Activated T-cell treated with anti-CD3 and anti-CD28 coated beads, Interleukin-2, amount 50 U/mL, for 4 hours (primary cell): ENCODE measurements around the gene DENND1A. TPM values are rescaled to one million over a fixed set of nuclear protein-coding genes. Genes with fewer than 3 reads are reported as not detected.

Source experiments
- ATAC-seq, 2 donors: fragments of 200-7000 bp; cut with Tn5 transposase; one replicate each; pipeline ENCODE4 v1.10.0; 2021
- DNase-seq: peaks from one replicate; pipeline ENCODE4 v3.0.0-alpha.2; 2020
- H3K27me3 Mint-ChIP-seq: one replicate; pipeline ENCODE4 v1.8.0; 2021; ENCODE audit warnings: low read depth, mixed read lengths
- H3K36me3 Mint-ChIP-seq: one replicate; pipeline ENCODE4 v1.8.0; 2022; ENCODE audit warnings: mixed read lengths; ENCODE audit not compliant: insufficient read depth
- H3K4me1 Mint-ChIP-seq: one replicate; pipeline ENCODE4 v1.8.0; 2021; ENCODE audit warnings: low read depth, mixed read lengths
- H3K4me3 Mint-ChIP-seq: one replicate; pipeline ENCODE4 v1.8.0; 2021; ENCODE audit warnings: mild to moderate bottlenecking, moderate library complexity, mixed read lengths
- H3K9me3 Mint-ChIP-seq: one replicate; pipeline ENCODE4 v1.8.0; 2021; ENCODE audit warnings: mixed read lengths
- total RNA-seq, 3 donors: library from RNA; stranded (reverse); gene quantifications; one replicate each; pipeline ENCODE4 v1.2.1, GENCODE V29; 2021

DENND1A gene
- total RNA-seq, 3 donors from 2014 or later, result 15.5 to 21.7 (median 16.9) TPM

DNA sequence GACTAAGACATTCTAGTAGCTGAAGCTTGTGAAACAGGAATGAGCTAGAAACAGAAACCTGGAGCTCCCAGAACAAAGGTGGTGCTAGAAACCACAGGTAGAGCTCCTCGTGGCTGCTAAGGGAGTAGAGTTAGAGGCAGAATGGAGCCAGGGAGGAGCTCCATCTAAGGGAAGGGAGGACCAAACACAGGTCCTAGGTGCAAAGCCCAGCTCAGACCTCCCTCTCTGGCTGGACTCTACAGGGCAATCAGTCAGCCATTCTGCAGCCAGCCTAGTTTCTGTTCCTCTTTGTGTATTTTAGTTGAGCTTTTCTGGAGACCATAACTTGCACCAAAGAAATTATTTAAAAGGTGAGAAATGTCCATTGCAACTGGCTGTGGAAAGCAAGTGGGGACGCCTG lies 503.5 kb downstream of the DENND1A start:
- no peaks in the 10 kb centered on the region for H3K4me1 Mint-ChIP-seq
- peaks cover 42% of the 10 kb centered on the region for H3K36me3 Mint-ChIP-seq
- H3K4me3 Mint-ChIP-seq, result no peak overlapping the region
- DNase-seq (no peak), ATAC-seq (no peak)
- no peaks in the 10 kb centered on the region for H3K27me3 Mint-ChIP-seq
- peaks cover 3% of the 10 kb centered on the region for H3K9me3 Mint-ChIP-seq

DNA sequence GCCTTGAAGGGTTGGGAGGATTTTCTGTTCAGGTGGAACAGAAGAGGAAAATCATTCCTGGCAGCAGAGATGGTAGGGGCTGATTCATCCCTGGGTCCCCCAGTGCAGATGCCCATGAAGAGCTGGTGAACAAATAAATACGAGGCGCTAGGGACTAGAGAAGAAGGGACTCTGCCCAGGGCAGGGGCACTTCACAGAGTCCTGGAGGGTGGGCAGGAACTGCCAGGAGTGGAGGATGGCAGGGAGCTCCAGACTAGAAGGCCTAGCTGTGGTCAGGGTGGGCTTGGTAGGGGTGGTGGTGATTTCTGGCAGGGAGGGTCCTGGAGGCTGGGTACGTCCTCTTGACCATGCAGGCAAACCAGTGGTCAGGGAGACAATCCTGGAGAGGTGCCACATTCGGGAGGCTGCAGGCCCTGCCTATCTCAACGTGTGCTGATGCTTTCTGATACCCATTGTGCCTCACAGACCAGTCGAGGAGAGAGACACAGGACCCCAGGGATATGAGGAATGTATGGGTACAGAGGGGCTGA lies 504.0 kb downstream of the DENND1A start:
- H3K27me3 Mint-ChIP-seq, result no peaks in the 10 kb centered on the region
- peaks cover 3% of the 10 kb centered on the region for H3K9me3 Mint-ChIP-seq
- peaks cover 37% of the 10 kb centered on the region for H3K36me3 Mint-ChIP-seq
- DNase-seq (no peak), ATAC-seq (no peak)
- no peak overlapping the region for H3K4me3 Mint-ChIP-seq
- no peaks in the 10 kb centered on the region for H3K4me1 Mint-ChIP-seq

DNA sequence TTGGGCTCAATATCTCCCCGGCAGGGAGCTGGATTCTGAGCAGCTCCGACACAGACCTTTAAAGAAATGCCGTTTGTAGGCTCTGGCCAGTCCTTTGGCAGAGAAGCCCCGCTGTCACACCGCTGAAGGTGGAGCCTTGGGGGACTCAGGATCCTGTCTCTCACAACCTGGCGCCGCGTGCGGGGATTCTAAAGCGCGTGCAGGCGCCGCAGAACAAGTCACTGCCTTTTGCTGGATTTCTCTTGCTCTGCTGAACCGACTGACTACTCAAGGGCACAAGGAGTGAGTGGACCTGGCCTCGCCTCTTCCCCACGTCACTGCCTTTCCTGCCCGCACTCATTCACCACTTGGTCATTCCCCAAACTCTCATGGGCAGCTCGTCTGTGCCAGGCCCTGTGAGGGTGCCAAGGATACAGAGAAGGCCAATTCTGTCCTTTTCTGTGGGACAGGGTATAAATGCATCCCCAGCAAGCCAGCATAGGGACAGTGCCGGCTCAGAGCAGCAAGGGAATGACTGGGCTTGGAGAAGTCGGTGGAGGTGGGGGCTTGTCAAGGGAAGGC lies 504.6 kb downstream of the DENND1A start:
- H3K27me3 Mint-ChIP-seq, result no peaks in the 10 kb centered on the region

DNA sequence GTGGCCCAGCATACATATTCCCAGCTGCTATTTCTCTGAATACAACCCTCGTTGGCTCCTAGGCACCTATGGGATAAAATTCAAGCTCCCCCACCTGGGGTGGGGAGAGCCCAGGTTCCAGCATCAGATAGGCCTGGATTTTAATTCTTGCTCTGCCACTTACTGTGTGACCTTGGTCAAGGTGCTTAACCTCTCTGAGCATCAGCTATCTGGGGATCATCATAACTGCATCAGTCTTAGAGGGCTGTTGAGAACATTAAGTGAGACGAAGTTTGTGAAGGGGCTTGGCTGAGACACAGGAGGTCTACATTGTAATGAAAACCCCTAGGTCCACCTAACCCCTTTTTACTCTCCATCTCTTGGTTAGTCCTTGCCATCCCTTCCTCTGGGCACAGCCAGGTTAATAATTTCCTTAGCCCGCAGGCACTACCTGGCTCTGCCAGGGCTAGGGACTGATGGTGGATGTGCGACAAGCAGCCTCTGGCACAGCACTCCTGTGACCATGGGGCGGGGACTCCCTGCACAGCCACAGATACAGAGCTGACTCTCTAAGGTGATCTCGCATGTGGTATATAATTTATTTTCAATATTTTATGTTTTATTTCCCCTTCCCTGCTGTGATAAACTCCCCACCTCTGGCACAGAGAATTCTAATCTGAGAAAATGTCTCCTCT lies 505.2 kb downstream of the DENND1A start:
- no peak overlapping the region for H3K4me3 Mint-ChIP-seq
- DNase-seq (no peak), ATAC-seq (no peak)
- no peaks in the 10 kb centered on the region for H3K9me3 Mint-ChIP-seq
- H3K27me3 Mint-ChIP-seq, result no peaks in the 10 kb centered on the region
- no peaks in the 10 kb centered on the region for H3K4me1 Mint-ChIP-seq
- peaks cover 29% of the 10 kb centered on the region for H3K36me3 Mint-ChIP-seq

More for the DNA sequence above, 504.6 kb downstream of the DENND1A start:
- no peak for DNase-seq
- H3K36me3 Mint-ChIP-seq, result peaks cover 32% of the 10 kb centered on the region
- H3K4me1 Mint-ChIP-seq, result no peaks in the 10 kb centered on the region
- ATAC-seq, result no peak
- peaks cover 1% of the 10 kb centered on the region for H3K9me3 Mint-ChIP-seq
- no peak overlapping the region for H3K4me3 Mint-ChIP-seq

DNA sequence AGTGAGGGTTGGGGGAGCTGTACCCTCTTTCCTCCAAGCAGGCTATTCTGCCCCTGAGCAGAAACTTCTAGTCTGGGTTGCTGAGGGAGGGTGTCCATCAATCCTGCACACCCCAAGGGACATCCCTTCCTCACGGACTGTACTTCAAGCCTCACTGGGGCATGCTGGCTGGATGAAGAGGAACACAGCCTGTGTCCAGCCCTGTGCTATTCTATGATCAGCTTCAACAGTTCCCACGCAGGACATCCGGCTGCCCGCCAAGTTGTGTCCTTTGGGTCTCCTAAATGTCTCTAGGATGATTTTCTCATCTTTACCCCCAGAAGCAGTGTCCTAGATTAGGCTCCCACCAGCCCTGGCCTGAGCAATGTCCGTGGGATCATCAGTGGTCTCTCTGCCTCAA lies 505.8 kb downstream of the DENND1A start:
- DNase-seq, result no peak
- Mint-ChIP-seq H3K4me3 (no peak overlapping the region), H3K9me3 (no peaks in the 10 kb centered on the region), H3K36me3 (peaks cover 29% of the 10 kb centered on the region), H3K4me1 (no peaks in the 10 kb centered on the region), H3K27me3 (no peaks in the 10 kb centered on the region)
- no peak for ATAC-seq

DNA sequence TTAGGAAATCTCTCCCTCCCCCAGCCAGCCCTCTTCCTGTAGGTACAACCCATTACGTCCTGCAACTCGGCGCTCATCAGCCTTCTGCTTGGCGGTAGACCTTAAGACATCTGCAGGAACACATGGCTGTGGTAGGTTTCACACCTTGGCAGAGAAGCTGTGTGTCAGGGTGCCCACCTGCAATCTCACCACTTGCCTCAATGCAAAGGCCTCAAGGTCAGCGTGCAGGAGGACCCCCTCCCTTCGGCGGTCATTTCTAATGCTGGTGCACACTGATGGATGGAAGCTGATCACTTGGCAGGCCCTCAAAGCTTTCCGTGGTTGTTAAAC lies 506.6 kb downstream of the DENND1A start:
- ATAC-seq, result no peak
- no peaks in the 10 kb centered on the region for H3K4me1 Mint-ChIP-seq
- H3K27me3 Mint-ChIP-seq, result no peaks in the 10 kb centered on the region
- H3K4me3 Mint-ChIP-seq, result no peak overlapping the region
- DNase-seq, result no peak
- H3K36me3 Mint-ChIP-seq, result peaks cover 25% of the 10 kb centered on the region
- H3K9me3 Mint-ChIP-seq, result no peaks in the 10 kb centered on the region

DNA sequence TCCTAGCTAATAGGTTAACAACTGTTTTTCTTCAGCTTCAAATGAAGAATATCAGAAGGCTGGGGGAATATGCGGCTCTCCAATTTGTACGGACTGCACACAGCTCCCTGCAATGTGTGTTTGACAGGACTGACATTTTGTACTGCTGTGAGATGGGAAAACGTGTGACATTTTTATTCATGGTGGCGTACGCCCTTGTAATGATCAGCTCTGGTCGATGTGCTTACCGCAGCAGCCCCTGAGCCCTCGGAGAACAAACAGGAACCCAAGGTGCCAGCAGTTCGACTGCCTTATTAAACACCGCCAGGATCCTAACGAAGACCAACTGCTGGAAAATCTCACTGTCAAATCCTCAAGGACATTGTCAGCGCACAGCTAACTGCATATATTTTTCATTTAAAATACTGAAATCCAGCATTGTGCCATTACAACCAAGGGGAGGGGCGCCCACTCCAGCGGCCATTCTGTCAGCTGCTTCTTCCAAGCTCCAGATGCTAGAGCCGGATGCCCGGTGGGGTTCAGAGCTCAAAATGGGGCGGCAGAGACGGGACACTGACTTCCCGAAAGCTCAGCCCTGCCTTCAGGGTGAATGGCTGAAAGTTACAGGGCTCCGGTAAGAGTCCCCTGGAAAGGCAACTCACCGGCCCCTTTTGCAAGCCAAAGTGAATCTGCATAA lies 507.2 kb downstream of the DENND1A start:
- Mint-ChIP-seq H3K4me1 (no peaks in the 10 kb centered on the region), H3K27me3 (no peaks in the 10 kb centered on the region), H3K36me3 (peaks cover 23% of the 10 kb centered on the region)

DNA sequence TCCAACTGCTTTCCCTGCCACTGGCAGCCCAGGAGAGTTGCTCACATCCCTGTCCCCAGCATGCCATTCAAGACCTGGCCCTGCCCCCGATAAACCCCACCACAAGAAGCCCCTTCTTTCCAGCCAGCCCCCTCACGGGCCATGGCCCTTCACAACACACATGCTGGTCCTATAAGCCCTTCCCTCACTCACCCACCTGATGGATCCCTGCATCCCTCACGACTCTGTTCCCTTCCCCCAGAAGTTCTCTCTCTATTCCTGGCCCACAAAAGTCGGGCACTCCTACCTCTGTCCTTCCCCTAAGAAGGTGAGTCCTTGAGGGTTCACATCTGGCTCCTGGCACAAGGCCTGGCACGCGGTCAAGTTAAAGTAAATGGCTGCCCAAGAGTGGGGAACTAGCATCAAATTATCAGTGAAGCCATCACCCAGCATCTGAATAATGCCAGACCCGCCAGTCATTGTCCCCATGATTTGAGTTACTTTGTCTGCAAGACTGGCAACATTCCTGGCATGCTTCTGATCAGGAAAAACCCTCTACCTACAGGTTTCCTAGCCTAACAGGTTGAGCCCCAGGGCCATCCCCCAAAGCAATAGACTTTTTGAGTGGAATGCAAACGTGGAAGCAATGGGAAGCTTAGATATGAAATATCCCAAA lies 508.0 kb downstream of the DENND1A start:
- no peaks in the 10 kb centered on the region for H3K9me3 Mint-ChIP-seq
- H3K4me3 Mint-ChIP-seq, result no peak overlapping the region
- no peaks in the 10 kb centered on the region for H3K4me1 Mint-ChIP-seq
- peaks cover 19% of the 10 kb centered on the region for H3K36me3 Mint-ChIP-seq
- ATAC-seq (no peak), DNase-seq (no peak)
- no peaks in the 10 kb centered on the region for H3K27me3 Mint-ChIP-seq

More for the DNA sequence above, 507.2 kb downstream of the DENND1A start:
- ATAC-seq, result no peak
- Mint-ChIP-seq H3K9me3 (no peaks in the 10 kb centered on the region), H3K4me3 (no peak overlapping the region)
- no peak for DNase-seq

DNA sequence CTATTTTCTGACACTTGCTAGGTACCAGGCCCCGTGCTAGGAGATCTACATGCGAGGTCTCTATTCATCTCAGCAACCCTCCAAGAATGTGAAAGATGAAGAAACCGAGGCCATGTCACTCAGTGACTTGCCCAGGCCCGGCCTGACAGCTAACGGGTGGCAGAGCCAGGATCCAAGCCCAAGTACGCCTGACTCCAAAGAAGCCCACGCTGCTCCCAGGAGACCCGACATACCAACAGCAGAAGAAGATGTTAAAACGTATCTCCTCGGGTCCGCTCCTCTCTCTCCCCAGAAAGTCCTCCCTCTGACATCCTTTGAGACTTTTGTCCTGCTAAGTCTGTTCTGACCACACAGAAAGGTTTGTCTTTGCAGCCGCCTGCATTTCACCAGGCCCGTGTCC lies 508.7 kb downstream of the DENND1A start:
- no peak for DNase-seq
- H3K4me1 Mint-ChIP-seq, result no peaks in the 10 kb centered on the region
- no peaks in the 10 kb centered on the region for H3K27me3 Mint-ChIP-seq

DNA sequence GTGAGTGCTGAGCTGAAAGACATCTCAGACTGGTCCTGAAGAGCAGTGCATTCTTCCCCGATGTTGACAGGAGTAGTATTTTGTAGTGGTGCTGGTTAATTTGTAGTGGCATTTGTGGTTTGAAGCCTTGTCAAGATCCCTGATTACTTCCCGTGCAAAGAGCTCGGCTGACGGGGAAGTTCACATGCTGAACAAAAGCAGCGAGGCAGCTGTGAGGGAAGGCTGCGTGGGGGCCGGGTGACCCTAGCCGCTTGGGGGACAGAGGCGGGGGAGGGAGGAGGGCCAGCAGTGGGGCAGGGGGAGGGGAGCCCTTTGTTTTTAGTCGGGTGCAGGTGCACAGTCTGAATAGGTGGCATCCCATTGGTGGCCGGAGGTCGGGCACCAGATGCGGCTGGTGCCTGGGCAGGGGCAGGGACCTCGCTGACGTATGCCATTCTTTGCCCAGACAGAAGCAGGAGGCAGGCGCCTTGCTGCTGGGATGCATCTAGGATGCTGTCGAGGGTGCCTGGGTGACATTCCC lies 509.3 kb downstream of the DENND1A start:
- Mint-ChIP-seq H3K27me3 (no peaks in the 10 kb centered on the region), H3K9me3 (no peaks in the 10 kb centered on the region), H3K36me3 (peaks cover 22% of the 10 kb centered on the region), H3K4me3 (no peak overlapping the region), H3K4me1 (no peaks in the 10 kb centered on the region)
- DNase-seq (no peak), ATAC-seq (no peak)

More for the DNA sequence above, 508.7 kb downstream of the DENND1A start:
- ATAC-seq, result no peak
- peaks cover 22% of the 10 kb centered on the region for H3K36me3 Mint-ChIP-seq
- H3K9me3 Mint-ChIP-seq, result no peaks in the 10 kb centered on the region
- H3K4me3 Mint-ChIP-seq, result no peak overlapping the region

DNA sequence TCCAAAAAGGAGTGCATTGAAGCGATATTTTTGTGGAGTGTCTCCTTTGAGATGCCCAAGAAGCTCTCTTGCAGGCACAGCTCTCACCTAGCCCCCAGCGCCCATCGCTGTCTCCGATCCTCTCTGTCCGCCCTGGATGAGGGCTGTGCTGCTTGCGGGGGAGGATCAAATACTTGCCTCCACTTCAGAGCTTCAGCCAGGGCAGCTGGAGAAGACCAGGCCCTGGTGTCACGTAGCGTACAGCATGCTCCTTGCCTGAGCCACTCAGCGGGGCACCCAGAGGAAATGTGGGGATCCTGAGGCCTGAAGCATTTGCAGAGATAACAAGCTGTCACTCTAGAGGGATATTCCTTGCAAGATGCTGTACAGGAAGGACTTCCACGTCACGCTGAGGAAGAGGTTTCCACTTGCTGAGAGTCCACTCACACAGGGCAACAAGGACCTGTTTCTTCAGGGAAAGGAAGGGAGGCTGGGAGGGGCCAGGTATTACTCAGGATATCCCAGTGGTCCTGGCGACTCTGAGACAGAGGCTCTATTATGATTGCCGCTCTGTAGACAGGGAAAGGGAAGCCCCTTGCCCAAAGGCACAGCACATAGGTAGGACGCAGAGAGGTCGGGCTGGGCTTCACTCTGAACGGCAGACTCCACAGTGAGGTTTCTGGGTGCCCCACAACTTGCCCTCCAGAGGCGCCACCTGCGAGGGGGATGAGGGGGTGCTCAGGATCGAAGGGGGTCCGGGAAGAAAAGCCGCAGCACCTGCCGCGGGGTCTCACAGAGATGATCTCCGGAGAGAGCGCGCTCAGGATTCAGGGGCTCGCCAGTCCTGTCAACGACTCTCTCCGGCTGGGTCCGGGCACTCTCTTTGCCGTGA lies 510.0 kb downstream of the DENND1A start:
- Mint-ChIP-seq H3K36me3 (peaks cover 23% of the 10 kb centered on the region), H3K4me3 (no peak overlapping the region), H3K27me3 (no peaks in the 10 kb centered on the region), H3K4me1 (no peaks in the 10 kb centered on the region), H3K9me3 (no peaks in the 10 kb centered on the region)
- DNase-seq (no peak), ATAC-seq (no peak)

DNA sequence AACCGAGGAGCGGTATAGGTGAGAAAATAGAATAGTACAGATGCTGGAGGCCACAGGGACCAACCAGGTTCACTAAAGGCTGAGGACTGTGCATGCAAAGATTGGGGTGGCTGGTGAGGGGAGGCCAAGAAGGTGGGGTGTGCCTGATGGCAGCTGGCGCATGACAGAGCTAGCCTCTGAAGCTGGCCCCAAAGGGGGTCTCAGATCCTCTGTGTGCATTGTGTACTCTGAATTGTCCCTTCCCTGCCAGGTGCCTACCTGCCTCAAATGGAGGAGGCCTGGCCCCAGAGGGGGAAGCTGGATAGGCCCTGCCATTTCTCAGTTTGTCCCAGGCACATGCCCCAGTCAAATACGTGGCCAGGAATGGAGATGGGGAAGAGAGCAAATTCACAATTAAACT lies 510.8 kb downstream of the DENND1A start:
- H3K9me3 Mint-ChIP-seq, result no peaks in the 10 kb centered on the region
- no peak for ATAC-seq
- no peaks in the 10 kb centered on the region for H3K4me1 Mint-ChIP-seq
- DNase-seq, result no peak
- no peak overlapping the region for H3K4me3 Mint-ChIP-seq
- peaks cover 24% of the 10 kb centered on the region for H3K36me3 Mint-ChIP-seq
- no peaks in the 10 kb centered on the region for H3K27me3 Mint-ChIP-seq

DNA sequence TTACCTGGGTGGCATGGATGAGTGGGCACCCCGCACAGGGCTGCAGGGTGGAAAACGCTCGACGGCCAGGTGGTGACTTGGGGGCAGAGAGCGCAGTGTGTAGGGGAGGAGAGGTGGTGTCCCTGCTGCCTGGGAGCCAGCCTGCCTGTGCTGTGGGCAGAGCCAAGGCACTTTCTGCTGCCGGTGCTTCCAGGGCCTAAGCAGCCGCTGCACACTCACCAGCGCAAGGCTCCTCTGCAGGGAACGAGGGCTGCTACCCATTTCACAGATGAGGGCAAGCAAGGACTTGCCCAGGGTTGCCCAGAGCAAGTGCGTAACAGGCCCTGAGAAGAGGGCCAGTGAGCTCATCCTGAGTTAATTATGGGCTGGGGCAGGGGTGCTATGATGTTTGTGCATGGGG lies 511.4 kb downstream of the DENND1A start:
- no peak for ATAC-seq
- H3K4me3 Mint-ChIP-seq, result no peak overlapping the region

DNA sequence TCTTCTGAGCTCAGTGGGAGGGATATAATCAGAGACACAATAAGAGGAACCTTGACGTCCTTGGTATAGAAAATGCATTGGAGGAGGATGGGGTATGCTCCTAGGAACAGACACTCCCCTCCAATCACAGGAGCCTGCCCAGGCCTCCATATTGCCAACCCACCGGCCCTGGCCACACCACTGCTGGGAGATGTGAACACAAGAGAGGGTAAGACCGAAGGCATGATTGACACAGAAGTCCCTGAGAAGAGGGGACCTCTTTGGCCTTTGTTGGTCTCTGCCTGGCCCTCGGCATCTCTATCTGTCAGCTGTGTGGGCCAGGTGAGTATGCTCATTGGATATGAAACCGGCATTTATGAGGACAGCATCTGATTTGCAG lies 511.9 kb downstream of the DENND1A start:
- DNase-seq, result no peak
- Mint-ChIP-seq H3K4me1 (no peaks in the 10 kb centered on the region), H3K36me3 (peaks cover 24% of the 10 kb centered on the region), H3K4me3 (no peak overlapping the region), H3K27me3 (no peaks in the 10 kb centered on the region), H3K9me3 (no peaks in the 10 kb centered on the region)
- ATAC-seq, result no peak

More for the DNA sequence above, 511.4 kb downstream of the DENND1A start:
- peaks cover 24% of the 10 kb centered on the region for H3K36me3 Mint-ChIP-seq
- no peak for DNase-seq
- H3K27me3 Mint-ChIP-seq, result no peaks in the 10 kb centered on the region
- H3K4me1 Mint-ChIP-seq, result no peaks in the 10 kb centered on the region
- no peaks in the 10 kb centered on the region for H3K9me3 Mint-ChIP-seq
